ENCODE data around the gene SETD9.

DNA sequence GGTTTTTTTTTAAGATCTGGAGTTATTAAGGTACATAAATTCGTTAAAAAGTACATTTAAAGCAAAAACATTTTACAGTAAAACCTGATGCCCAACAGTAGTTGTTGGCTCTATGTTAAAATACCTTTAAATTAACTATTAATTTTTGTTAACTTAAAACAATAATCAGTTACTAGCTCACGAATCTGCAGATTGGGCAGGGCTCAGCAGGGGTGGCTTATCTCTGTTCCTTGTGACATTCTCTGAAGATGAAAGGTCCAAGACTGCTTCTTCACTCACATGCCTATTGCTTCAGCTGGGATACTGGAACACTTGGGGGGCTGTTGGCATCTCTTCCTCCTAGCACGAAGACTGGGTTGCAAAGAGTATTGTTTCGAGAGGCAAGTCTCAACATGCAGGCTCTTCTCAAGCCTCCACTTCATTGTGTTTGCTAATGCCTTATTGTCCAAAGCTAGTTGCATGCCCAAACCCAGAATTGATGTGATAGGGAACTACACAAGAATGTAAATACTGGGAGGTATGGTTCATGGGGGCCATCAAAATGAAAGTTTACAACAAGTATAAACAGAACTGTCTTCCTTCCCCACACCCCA lies 47.4 kb upstream of the SETD9 start:
- TF ChIP-seq POU6F1 (CRISPR knock-in tag; IDR thresholded peaks at IDR 0.05; ENCODE audit: borderline replicate concordance, low read depth) (no peak), ZNF8 (CRISPR knock-in tag; IDR thresholded peaks at IDR 0.05) (no peak), ESRRG (CRISPR knock-in tag; IDR thresholded peaks at IDR 0.05) (no peak), CREB5 (CRISPR knock-in tag; IDR thresholded peaks at IDR 0.05; ENCODE audit: low read depth) (no peak), RARB (CRISPR knock-in tag; IDR thresholded peaks at IDR 0.05) (no peak), PATZ1 (CRISPR knock-in tag; IDR thresholded peaks at IDR 0.05; ENCODE audit: borderline replicate concordance) (no peak), ZFP30 (CRISPR knock-in tag; IDR thresholded peaks at IDR 0.05) (no peak), ZC3H10 (CRISPR knock-in tag; IDR thresholded peaks at IDR 0.05) (no peak), PPARA (CRISPR knock-in tag; IDR thresholded peaks at IDR 0.05; ENCODE audit: borderline replicate concordance) (no peak)
